Caki2 (cell line): Measurements from ENCODE around the gene SNRNP25. TPM values are rescaled to one million over a fixed set of nuclear protein-coding genes. Genes with fewer than 3 reads are reported as not detected.

ENCODE experiments used
- DNase-seq: peaks from one replicate; pipeline ENCODE4 v3.0.0-alpha.2; 2015; ENCODE audit warnings: low read depth
- in situ Hi-C: cut with HindIII; loops from 2 replicates; pipeline ENCODE4 v1.10.0; 2016; ENCODE audit warnings: low sequenced_read_pairs, low pct_unique_long_range_greater_than_20kb, mixed read lengths
- total RNA-seq: library from RNA; depleted of rRNA; stranded (reverse); fragments of >200 nt; shearing (Covaris generic); gene quantifications from 2 replicates; pipeline ENCODE4 v1.2.3, GENCODE V29; 2014; ENCODE audit warnings: low replicate concordance; rRNA removed

The SNRNP25 gene
- total RNA-seq, 1 experiment from 2014 or later: 83.6 TPM

DNA sequence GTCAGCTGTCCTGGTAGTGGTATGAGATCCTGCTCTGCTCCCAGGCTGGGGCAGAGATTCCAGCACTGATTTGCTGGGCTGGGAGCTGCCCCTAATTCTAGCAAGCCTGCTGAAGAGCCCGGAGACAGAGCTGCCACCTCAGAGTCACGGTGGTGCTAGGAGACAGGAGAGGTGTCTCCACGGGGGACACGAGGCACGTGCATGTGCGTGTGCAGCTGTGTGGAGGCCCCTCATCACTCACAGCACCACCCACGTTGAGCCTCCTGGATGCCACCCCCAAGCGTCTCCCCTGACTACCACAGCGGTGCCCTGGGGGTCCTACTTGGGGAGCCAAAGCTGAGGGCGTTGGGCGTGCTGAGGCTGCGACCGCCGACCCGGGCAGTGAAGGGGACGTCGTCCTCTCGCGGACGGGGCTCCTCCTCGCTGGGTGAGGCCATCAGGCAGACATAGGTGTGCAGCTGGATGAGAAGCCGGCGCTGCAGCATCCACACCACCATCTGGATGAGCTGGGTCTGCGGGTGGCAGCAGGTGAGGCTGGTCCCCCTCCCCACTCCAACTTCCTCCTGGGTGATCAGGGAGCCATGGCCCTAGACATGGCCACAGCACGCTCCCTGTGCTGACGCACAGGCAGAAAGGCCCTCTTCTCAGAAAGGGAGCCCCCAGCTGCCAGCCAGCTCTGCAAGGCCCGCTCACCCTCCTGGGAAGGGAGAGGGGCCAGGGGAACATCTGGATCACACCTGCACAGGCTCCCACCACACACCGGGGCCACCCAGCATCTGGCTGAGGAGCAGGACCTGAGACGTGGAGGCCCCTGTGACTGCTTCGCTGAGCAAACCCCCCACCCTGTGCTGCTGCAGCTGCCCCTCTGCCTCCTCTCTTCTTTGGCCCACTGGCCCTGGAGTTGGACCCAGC, 36.0 kb downstream of the SNRNP25 start:
- DNase-seq: no peak
- in situ Hi-C loops: no loop called here

GRCh38 chr16:91484-91883, 37.9 kb downstream of the SNRNP25 start:
- in situ Hi-C loops: no loop called here
- no peak for DNase-seq

DNA sequence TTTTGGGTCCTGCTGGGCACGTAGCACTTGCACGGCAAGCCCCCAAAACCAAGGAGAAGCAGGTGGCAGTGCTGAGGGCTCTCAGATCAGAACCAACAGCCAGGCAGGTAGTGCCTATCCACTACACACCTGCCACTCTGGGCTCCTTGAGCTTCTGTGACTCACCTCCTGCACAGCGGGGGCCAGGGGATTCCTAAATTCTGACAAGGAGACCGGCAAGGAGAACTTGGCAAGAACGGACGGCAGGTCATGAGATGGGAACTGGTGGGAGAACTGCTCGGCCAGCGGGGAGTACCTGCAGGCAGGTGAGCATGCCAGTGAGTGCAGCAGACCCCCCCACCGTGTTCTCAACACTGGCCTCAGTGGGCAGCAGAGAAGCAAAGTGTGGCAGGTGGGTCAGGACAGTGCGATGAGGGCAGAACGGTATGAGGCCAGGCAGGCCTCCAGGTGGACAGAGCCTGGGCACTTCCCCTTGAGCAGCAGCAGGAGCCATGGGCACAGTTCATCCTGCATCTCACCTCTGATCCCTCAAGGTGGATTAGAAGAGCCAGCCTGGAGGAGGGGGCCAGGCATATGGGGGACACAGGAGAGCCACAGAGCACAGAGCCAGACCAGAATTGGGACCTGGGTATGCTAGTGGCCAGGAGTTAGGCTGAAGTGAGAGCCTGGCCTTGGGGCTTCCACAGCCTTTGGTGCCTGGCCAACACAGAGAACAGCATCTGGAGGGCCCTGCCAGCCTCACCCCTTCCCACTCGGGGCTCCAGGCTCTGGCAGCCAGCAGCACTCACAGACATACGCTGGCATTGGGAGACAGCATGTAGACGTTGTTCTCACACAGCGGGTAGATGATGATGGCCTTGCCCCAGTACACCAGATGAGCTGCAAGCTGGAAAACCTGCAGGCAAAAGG, 39.1 kb downstream of the SNRNP25 start:
- in situ Hi-C loops: no loop called here
- no peak for DNase-seq

- DNase-seq: no peak
- in situ Hi-C loops: no loop called here
Observed at GRCh38 chr16:94918-95265, 41.3 kb downstream of the SNRNP25 start.

DNA sequence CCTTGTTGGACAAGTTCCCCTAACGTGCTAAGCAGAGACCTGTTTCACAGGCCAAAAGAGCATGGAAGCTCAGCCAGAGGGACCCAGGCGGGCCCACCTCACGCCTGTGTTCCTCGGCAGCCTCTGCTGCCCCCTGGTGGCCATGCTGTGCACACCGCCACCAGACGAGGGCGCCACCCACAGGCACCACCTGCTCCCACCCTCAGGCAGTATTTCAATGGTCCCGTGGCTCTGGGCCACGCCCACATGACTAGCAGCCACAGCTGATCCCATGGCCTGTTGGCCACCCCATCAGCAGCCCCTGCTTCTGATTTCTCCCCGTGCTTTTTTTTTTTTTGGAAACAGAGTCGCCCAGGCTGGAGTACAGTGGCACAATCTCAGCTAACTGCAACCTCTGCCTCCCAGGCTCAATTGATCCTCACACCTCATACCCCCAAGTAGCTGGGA, 43.3 kb downstream of the SNRNP25 start:
- in situ Hi-C loops: no loop called here
- peak; percentile 85 for DNase-seq

- in situ Hi-C loops: no loop called here
Observed at GRCh38 chr16:97822-98221, 44.2 kb downstream of the SNRNP25 start.

GRCh38 chr16:100989-101388, 47.4 kb downstream of the SNRNP25 start:
- no peak for DNase-seq
- in situ Hi-C loops: no loop called here

More at GRCh38 chr16:97822-98221, 44.2 kb downstream of the SNRNP25 start:
- no peak for DNase-seq

DNA sequence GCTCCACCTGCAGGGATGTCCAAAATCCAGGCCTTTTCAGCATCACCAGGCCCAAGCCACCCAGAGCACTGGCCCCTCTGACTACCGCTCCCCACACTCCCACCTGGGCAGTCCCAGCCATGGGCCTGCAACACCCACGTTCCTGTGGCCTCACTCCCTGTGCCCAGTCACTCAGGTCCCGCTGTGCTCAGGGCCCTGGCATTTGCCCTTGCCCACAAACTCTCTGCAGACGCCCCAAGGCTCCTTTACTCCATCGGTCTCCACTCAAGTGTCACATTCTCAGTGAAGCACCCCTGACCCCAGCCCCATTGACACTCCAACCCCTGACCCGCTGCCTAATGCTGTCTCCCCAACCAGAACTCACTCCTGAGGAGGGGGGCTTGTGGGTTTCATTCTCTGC, 48.0 kb downstream of the SNRNP25 start:
- DNase-seq: no peak
- in situ Hi-C loops: no loop called here

DNA sequence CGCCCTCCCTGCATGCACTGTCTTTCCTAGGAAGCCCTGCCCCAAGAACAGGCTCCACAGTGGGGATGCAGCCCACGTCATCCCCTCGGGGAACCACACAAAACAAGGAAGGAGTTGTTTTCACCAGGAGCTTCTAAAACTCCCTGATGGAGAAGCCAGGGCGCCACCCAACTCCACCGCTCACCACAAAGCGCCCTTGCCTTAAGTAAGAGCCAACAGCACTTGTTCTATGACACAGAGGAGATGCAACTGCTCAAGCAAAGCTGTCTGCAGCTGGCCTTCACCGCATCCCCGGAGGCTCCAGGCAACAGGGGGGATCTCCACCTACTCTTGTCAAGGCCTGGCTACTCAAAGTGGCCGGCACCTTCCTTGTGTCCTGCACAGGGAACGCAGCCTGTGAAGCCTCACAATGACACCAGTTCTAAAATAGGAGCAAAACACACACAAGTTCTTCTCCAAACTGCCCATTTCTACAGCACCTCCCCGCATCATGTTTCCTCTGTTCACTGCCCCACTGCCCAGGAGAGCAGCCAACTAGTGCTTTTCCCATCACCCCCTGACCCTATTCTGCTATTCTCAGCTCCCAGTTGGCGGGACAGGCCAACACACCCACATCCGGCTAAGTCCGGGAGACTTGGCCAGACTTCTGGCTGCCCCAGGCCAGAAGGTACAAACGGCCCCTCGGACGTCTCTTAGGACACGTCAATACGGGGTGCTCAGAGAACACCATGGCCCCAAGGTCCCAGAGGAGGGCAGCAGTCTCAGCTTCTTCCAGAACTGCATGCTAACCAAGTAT, 48.6 kb downstream of the SNRNP25 start:
- in situ Hi-C loops: no loop called here
- DNase-seq: no peak

- in situ Hi-C loops: no loop called here
Observed at GRCh38 chr16:104355-104754, 50.7 kb downstream of the SNRNP25 start.

GRCh38 chr16:104928-105327, 51.3 kb downstream of the SNRNP25 start:
- no peak for DNase-seq
- in situ Hi-C loops: no loop called here

More at GRCh38 chr16:104355-104754, 50.7 kb downstream of the SNRNP25 start:
- DNase-seq: no peak

- in situ Hi-C loops: no loop called here
- no peak for DNase-seq
Observed at GRCh38 chr16:105521-105920, 51.9 kb downstream of the SNRNP25 start.

GRCh38 chr16:106623-107324, 53.1 kb downstream of the SNRNP25 start:
- in situ Hi-C loops: no loop called here
- peak; percentile 59 for DNase-seq

Other genes starting within 250 kb of the SNRNP25 start
- 32.3 and 39.8 TPM in 2 replicates for gene POLR3K, start 220 bp upstream of the SNRNP25 start, total RNA-seq
- gene RHBDF1, start 18.8 kb downstream of the SNRNP25 start, total RNA-seq: 11.8 and 19.5 TPM in 2 replicates
- 387 and 416 TPM in 2 replicates for gene MPG, start 24.4 kb downstream of the SNRNP25 start, total RNA-seq
- 7.9 and 12.4 TPM in 2 replicates for gene NPRL3, start 84.8 kb downstream of the SNRNP25 start, total RNA-seq
- gene HBZ, start 98.8 kb downstream of the SNRNP25 start, total RNA-seq: not detected in 2 replicates
- gene HBM, start 112.2 kb downstream of the SNRNP25 start, total RNA-seq: not detected in 2 replicates
- gene HBA2, start 119.0 kb downstream of the SNRNP25 start, total RNA-seq: not detected in 2 replicates
- not detected in 2 replicates for gene HBA1, start 122.9 kb downstream of the SNRNP25 start, total RNA-seq
- not detected in 2 replicates for gene HBQ1, start 126.6 kb downstream of the SNRNP25 start, total RNA-seq
- gene LUC7L, start 175.6 kb downstream of the SNRNP25 start, total RNA-seq: 30.2 and 32.7 TPM in 2 replicates
- gene FAM234A, start 181.0 kb downstream of the SNRNP25 start, total RNA-seq: 168 and 231 TPM in 2 replicates
- 1.1 and 3.6 TPM in 2 replicates for gene RGS11, start 222.1 kb downstream of the SNRNP25 start, total RNA-seq
- gene ARHGDIG, start 226.8 kb downstream of the SNRNP25 start, total RNA-seq: not detected in 2 replicates
- 0.74 TPM in 1 of 2 replicates, not detected in the other for gene PDIA2, start 229.3 kb downstream of the SNRNP25 start, total RNA-seq